ENCODE measurements around the gene ZNF329. TPM values are rescaled to one million over a fixed set of nuclear protein-coding genes. Genes with fewer than 3 reads are reported as not detected.

The ZNF329 gene
- total RNA-seq, 3 donors from 2014 or later, result 6.3 to 8.4 (median 7.0) TPM

DNA sequence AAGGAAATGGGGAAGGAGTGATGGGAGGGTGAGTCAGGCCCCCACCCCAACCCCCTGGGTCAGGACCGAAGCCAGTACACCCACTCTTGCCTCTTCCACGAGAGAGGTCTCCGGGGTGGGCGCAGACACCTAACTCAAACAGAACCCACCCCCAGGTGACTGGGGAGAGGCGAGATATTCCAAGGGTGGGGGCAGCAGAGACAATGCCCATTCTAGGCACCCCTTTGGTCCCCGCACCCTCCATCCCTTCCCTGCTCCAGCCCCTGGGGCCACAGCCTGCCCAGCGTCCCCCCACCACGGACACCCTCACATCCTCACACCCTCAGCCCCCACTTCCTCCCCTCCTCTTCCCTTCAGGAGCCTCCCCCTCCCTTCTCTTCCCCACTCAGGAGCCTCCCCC is 53.2 kb downstream of the ZNF329 start:
- peaks cover 11% of the 10 kb centered on the region for H3K4me1 Mint-ChIP-seq (ENCODE audit: low read depth)
- DNase-seq (no peak), ATAC-seq (no peak)
- H3K9me3 Mint-ChIP-seq, result peaks cover 21% of the 10 kb centered on the region
- peaks cover 13% of the 10 kb centered on the region for H3K36me3 Mint-ChIP-seq (ENCODE audit: insufficient read depth)
- no peaks in the 10 kb centered on the region for H3K27me3 Mint-ChIP-seq (ENCODE audit: low read depth)
- peak overlapping the region; percentile 72 for H3K4me3 Mint-ChIP-seq

GRCh38 chr19:58096884-58097283 is 53.7 kb downstream of the ZNF329 start:
- no peak for DNase-seq
- Mint-ChIP-seq H3K4me3 (peak overlapping the region; percentile 72), H3K27me3 (ENCODE audit: low read depth) (no peaks in the 10 kb centered on the region), H3K9me3 (peaks cover 20% of the 10 kb centered on the region), H3K4me1 (ENCODE audit: low read depth) (peaks cover 11% of the 10 kb centered on the region), H3K36me3 (ENCODE audit: insufficient read depth) (peaks cover 13% of the 10 kb centered on the region)
- no peak for ATAC-seq

DNA sequence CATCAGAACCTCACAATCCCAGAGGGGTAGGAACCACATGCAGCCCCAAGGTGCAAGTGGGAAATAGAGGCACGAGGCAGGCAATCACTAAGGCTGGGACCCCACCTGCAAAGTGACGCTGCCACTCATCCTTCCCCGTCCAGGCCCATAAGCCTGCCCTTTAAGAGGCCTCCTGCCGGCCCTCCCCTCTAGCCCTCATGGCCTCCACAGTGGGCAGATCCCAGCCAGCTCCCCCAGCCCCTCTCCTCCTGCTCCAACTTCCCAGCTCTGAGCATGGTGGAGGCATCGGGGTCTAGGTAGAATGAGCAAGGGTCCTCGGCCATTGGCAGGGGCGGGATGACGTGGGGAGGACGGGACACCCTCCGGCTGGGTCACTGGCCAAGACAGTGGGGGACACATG is 55.3 kb downstream of the ZNF329 start:
- ATAC-seq (no peak), DNase-seq (no peak)
- Mint-ChIP-seq H3K4me1 (ENCODE audit: low read depth) (peaks cover 11% of the 10 kb centered on the region), H3K9me3 (peaks cover 20% of the 10 kb centered on the region), H3K36me3 (ENCODE audit: insufficient read depth) (peaks cover 13% of the 10 kb centered on the region), H3K4me3 (no peak overlapping the region), H3K27me3 (ENCODE audit: low read depth) (no peaks in the 10 kb centered on the region)

DNA sequence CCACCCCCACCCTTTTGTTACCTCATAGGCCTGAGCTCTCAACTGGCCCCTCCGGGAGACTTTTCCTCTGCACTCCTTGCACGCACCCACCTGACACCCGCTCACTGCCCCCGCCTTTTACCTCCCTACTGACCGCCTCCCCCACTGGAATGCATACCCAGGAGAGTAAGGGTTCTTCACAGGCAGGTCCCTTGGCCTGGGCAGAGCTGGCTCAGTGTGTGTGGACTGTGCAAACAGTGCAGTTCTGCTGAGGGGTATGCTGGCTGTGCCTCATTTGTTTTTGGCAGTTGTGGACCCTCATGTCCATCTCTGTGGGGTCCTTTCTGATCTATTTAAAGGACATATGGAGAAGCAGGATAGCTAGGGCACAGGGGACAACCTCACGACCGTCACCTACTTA is 57.5 kb downstream of the ZNF329 start:
- no peak for DNase-seq
- Mint-ChIP-seq H3K4me3 (no peak overlapping the region), H3K36me3 (ENCODE audit: insufficient read depth) (peaks cover 8% of the 10 kb centered on the region), H3K27me3 (ENCODE audit: low read depth) (no peaks in the 10 kb centered on the region), H3K9me3 (peaks cover 14% of the 10 kb centered on the region), H3K4me1 (ENCODE audit: low read depth) (peaks cover 6% of the 10 kb centered on the region)
- no peak for ATAC-seq

GRCh38 chr19:58091251-58091995 is 59.2 kb downstream of the ZNF329 start:
- Mint-ChIP-seq H3K27me3 (ENCODE audit: low read depth) (no peaks in the 10 kb centered on the region), H3K4me1 (ENCODE audit: low read depth) (no peaks in the 10 kb centered on the region), H3K36me3 (ENCODE audit: insufficient read depth) (peaks cover 14% of the 10 kb centered on the region), H3K4me3 (no peak overlapping the region), H3K9me3 (peaks cover 13% of the 10 kb centered on the region)
- ATAC-seq, result no peak
- DNase-seq, result no peak

- DNase-seq (no peak), ATAC-seq (no peak)
- peaks cover 12% of the 10 kb centered on the region for H3K36me3 Mint-ChIP-seq (ENCODE audit: insufficient read depth)
- no peaks in the 10 kb centered on the region for H3K4me1 Mint-ChIP-seq (ENCODE audit: low read depth)
- H3K9me3 Mint-ChIP-seq, result peaks cover 9% of the 10 kb centered on the region
- H3K4me3 Mint-ChIP-seq, result no peak overlapping the region
- H3K27me3 Mint-ChIP-seq (ENCODE audit: low read depth), result no peaks in the 10 kb centered on the region
Observed at GRCh38 chr19:58089846-58090245, 60.7 kb downstream of the ZNF329 start.

- DNase-seq, result no peak
- Mint-ChIP-seq H3K9me3 (peaks cover 12% of the 10 kb centered on the region), H3K27me3 (ENCODE audit: low read depth) (no peaks in the 10 kb centered on the region), H3K4me3 (no peak overlapping the region), H3K36me3 (ENCODE audit: insufficient read depth) (peaks cover 15% of the 10 kb centered on the region), H3K4me1 (ENCODE audit: low read depth) (no peaks in the 10 kb centered on the region)
- no peak for ATAC-seq
Observed at GRCh38 chr19:58088521-58089052, 62.0 kb downstream of the ZNF329 start.

- Mint-ChIP-seq H3K4me3 (no peak overlapping the region), H3K27me3 (ENCODE audit: low read depth) (no peaks in the 10 kb centered on the region), H3K4me1 (ENCODE audit: low read depth) (no peaks in the 10 kb centered on the region), H3K36me3 (ENCODE audit: insufficient read depth) (peaks cover 11% of the 10 kb centered on the region), H3K9me3 (peaks cover 8% of the 10 kb centered on the region)
- DNase-seq (no peak), ATAC-seq (no peak)
Observed at GRCh38 chr19:58086825-58087710, 63.5 kb downstream of the ZNF329 start.

- H3K27me3 Mint-ChIP-seq (ENCODE audit: low read depth), result no peaks in the 10 kb centered on the region
- no peak overlapping the region for H3K4me3 Mint-ChIP-seq
- DNase-seq (no peak), ATAC-seq (no peak)
- peaks cover 15% of the 10 kb centered on the region for H3K36me3 Mint-ChIP-seq (ENCODE audit: insufficient read depth)
- no peaks in the 10 kb centered on the region for H3K4me1 Mint-ChIP-seq (ENCODE audit: low read depth)
- H3K9me3 Mint-ChIP-seq, result peaks cover 17% of the 10 kb centered on the region
Observed at GRCh38 chr19:58085348-58085875, 65.2 kb downstream of the ZNF329 start.

DNA sequence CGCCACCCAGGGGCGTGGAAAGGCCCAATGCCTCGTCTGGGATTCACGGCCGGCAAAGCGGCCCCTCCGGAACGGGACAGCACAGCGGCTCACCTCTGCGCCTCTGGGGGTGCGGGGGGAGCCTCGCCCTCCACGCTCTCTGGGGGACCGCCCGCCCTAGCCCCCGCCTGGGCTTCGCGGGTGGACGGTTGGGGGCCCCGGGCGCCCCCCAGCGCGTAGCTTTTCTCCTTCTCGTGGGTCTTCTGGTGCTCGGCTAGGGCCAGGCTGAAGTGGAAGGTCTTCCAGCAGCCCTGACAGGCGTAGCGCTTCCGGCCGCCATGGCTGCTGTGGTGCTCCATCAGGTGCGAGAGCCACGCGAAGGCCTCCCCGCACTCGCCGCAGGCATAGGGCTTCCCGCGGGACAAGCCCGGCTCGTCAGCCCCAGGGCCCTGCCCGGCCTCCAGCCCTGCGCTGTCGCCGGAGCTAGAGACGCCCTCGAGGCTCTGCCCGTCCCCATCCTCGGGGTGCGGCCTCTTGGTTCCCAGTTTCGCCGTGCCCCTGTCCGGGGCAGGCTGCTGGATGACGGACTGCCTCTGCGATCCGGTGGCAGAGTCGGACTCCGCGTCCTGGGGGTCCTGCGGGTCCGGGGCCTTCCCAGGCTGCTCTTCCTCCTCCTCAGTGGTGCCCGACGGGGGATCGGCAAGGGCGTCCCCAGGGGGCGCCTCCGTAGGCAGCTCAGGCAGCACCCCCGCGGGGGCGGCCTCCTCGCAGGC is 65.8 kb downstream of the ZNF329 start:
- no peaks in the 10 kb centered on the region for H3K4me1 Mint-ChIP-seq (ENCODE audit: low read depth)
- H3K9me3 Mint-ChIP-seq, result peaks cover 22% of the 10 kb centered on the region
- H3K36me3 Mint-ChIP-seq (ENCODE audit: insufficient read depth), result peaks cover 16% of the 10 kb centered on the region
- H3K27me3 Mint-ChIP-seq (ENCODE audit: low read depth), result no peaks in the 10 kb centered on the region
- H3K4me3 Mint-ChIP-seq, result no peak overlapping the region
- DNase-seq, result no peak
- ATAC-seq, result no peak

DNA sequence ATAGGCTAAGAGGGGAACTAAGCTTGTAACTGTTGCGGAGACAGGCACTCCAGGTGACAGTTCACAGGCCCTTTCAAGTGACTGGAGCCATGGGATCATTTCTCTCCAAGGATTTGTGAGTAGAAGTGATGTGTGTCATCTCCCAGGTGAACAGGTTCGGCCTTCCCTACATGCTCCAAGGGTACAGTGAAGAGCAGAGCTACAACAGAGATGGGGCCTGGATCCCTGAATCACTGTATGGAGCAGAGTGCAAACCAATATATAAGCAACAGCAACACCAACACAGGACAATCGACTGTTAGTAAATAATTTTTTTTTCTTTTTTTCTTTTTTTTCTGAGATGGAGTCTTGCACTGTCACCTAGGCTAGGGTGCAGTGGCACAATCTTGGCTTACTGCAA is 67.6 kb downstream of the ZNF329 start:
- Mint-ChIP-seq H3K27me3 (ENCODE audit: low read depth) (no peaks in the 10 kb centered on the region), H3K4me3 (no peak overlapping the region), H3K36me3 (ENCODE audit: insufficient read depth) (peaks cover 16% of the 10 kb centered on the region), H3K9me3 (peaks cover 26% of the 10 kb centered on the region), H3K4me1 (ENCODE audit: low read depth) (no peaks in the 10 kb centered on the region)
- DNase-seq, result no peak
- no peak for ATAC-seq

DNA sequence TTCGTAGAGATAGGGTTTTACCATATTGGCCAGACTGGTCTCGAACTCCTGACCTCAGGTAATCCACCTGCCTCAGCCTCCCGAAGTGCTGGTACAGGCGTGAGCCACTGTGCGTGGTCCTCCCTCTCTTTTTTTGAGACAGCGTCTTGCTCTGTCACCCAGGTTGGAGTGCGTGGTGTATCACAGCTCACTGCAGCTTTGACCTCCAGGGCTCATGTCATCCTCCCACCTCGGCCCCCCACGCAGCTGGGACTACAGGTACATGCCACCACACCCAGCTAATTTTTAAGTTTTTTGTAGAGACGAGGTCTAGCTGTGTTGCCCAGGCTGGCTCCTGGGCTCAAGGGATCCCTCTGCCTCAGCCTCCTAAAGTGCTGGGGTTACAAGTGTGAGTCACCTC is 70.8 kb downstream of the ZNF329 start:
- no peak for ATAC-seq
- H3K4me1 Mint-ChIP-seq (ENCODE audit: low read depth), result no peaks in the 10 kb centered on the region
- DNase-seq, result no peak
- no peaks in the 10 kb centered on the region for H3K27me3 Mint-ChIP-seq (ENCODE audit: low read depth)
- peaks cover 11% of the 10 kb centered on the region for H3K36me3 Mint-ChIP-seq (ENCODE audit: insufficient read depth)
- H3K4me3 Mint-ChIP-seq, result no peak overlapping the region
- peaks cover 32% of the 10 kb centered on the region for H3K9me3 Mint-ChIP-seq

Measured in activated T-cell treated with anti-CD3 and anti-CD28 coated beads, Interleukin-2, amount 50 U/mL, for 4 hours (primary cell).